ENCODE data around the gene PMAIP1.

The PMAIP1 gene

GRCh38 chr18:59915606-59916005, 15.8 kb downstream of the PMAIP1 start:
- peaks cover 2% of the 10 kb centered on the region for H3K27me3 Mint-ChIP-seq
- no peak overlapping the region for H3K27ac Mint-ChIP-seq
- peaks cover 25% of the 10 kb centered on the region for H3K4me1 Mint-ChIP-seq
- H3K9me3 Mint-ChIP-seq: peaks cover 3% of the 10 kb centered on the region
- no peak for ATAC-seq
- no peaks in the 10 kb centered on the region for H3K36me3 Mint-ChIP-seq (ENCODE audit: low read depth)
- H3K4me3 Mint-ChIP-seq: no peak overlapping the region
- no peak for DNase-seq

GRCh38 chr18:59916746-59917145, 16.9 kb downstream of the PMAIP1 start:
- no peak for DNase-seq
- Mint-ChIP-seq H3K4me3 (no peak overlapping the region), H3K36me3 (ENCODE audit: low read depth) (no peaks in the 10 kb centered on the region), H3K9me3 (peaks cover 3% of the 10 kb centered on the region), H3K27ac (no peak overlapping the region), H3K27me3 (peaks cover 2% of the 10 kb centered on the region), H3K4me1 (peaks cover 26% of the 10 kb centered on the region)
- no peak for ATAC-seq

- Mint-ChIP-seq H3K9me3 (peaks cover 2% of the 10 kb centered on the region), H3K4me3 (no peak overlapping the region), H3K36me3 (ENCODE audit: low read depth) (no peaks in the 10 kb centered on the region), H3K4me1 (peaks cover 32% of the 10 kb centered on the region), H3K27me3 (peaks cover 2% of the 10 kb centered on the region), H3K27ac (peak overlapping the region; percentile 41)
- no peak for ATAC-seq
- DNase-seq: no peak
Measured at GRCh38 chr18:59917422-59917821, 17.6 kb downstream of the PMAIP1 start.

GRCh38 chr18:59918320-59918755, 18.5 kb downstream of the PMAIP1 start:
- ATAC-seq (peak; percentile 47), DNase-seq (peak; percentile 33)
- peaks cover 2% of the 10 kb centered on the region for H3K27me3 Mint-ChIP-seq
- H3K4me1 Mint-ChIP-seq: peaks cover 37% of the 10 kb centered on the region
- no peaks in the 10 kb centered on the region for H3K36me3 Mint-ChIP-seq (ENCODE audit: low read depth)
- peak overlapping the region; percentile 33 for H3K4me3 Mint-ChIP-seq
- no peak overlapping the region for H3K27ac Mint-ChIP-seq
- H3K9me3 Mint-ChIP-seq: no peaks in the 10 kb centered on the region

GRCh38 chr18:59918997-59919396, 19.2 kb downstream of the PMAIP1 start:
- Mint-ChIP-seq H3K27ac (no peak overlapping the region), H3K9me3 (no peaks in the 10 kb centered on the region)

GRCh38 chr18:59921384-59921891, 21.6 kb downstream of the PMAIP1 start:
- H3K27me3 Mint-ChIP-seq: peaks cover 9% of the 10 kb centered on the region
- peak overlapping the region; percentile 86 for H3K27ac Mint-ChIP-seq
- DNase-seq: peak; percentile 67
- no peaks in the 10 kb centered on the region for H3K36me3 Mint-ChIP-seq (ENCODE audit: low read depth)
- peak overlapping the region; percentile 43 for H3K4me3 Mint-ChIP-seq
- H3K9me3 Mint-ChIP-seq: no peaks in the 10 kb centered on the region
- H3K4me1 Mint-ChIP-seq: peaks cover 52% of the 10 kb centered on the region
- peak; percentile 72 for ATAC-seq

More at GRCh38 chr18:59918997-59919396, 19.2 kb downstream of the PMAIP1 start:
- no peak for DNase-seq
- Mint-ChIP-seq H3K4me3 (no peak overlapping the region), H3K27me3 (peaks cover 4% of the 10 kb centered on the region), H3K4me1 (peaks cover 44% of the 10 kb centered on the region), H3K36me3 (ENCODE audit: low read depth) (no peaks in the 10 kb centered on the region)
- no peak for ATAC-seq

GRCh38 chr18:59923539-59924196, 23.9 kb downstream of the PMAIP1 start:
- Mint-ChIP-seq H3K27me3 (peaks cover 7% of the 10 kb centered on the region), H3K4me3 (no peak overlapping the region), H3K9me3 (no peaks in the 10 kb centered on the region), H3K27ac (peak overlapping the region; percentile 25), H3K36me3 (ENCODE audit: low read depth) (no peaks in the 10 kb centered on the region), H3K4me1 (peaks cover 58% of the 10 kb centered on the region)
- DNase-seq (no peak), ATAC-seq (no peak)

- H3K4me3 Mint-ChIP-seq: no peak overlapping the region
- peaks cover 7% of the 10 kb centered on the region for H3K27me3 Mint-ChIP-seq
- DNase-seq (no peak), ATAC-seq (no peak)
- H3K4me1 Mint-ChIP-seq: peaks cover 52% of the 10 kb centered on the region
- no peaks in the 10 kb centered on the region for H3K9me3 Mint-ChIP-seq
- H3K27ac Mint-ChIP-seq: no peak overlapping the region
- H3K36me3 Mint-ChIP-seq (ENCODE audit: low read depth): no peaks in the 10 kb centered on the region
Measured at GRCh38 chr18:59926131-59926530, 26.3 kb downstream of the PMAIP1 start.

- DNase-seq (no peak), ATAC-seq (peak; percentile 92)
- Mint-ChIP-seq H3K4me1 (peaks cover 40% of the 10 kb centered on the region), H3K9me3 (no peaks in the 10 kb centered on the region), H3K27ac (peak overlapping the region; percentile 72), H3K36me3 (ENCODE audit: low read depth) (no peaks in the 10 kb centered on the region), H3K27me3 (peaks cover 7% of the 10 kb centered on the region), H3K4me3 (peak overlapping the region; percentile 4)
Measured at GRCh38 chr18:59927246-59927825, 27.5 kb downstream of the PMAIP1 start.

GRCh38 chr18:59928201-59928600, 28.4 kb downstream of the PMAIP1 start:
- Mint-ChIP-seq H3K4me3 (no peak overlapping the region), H3K36me3 (ENCODE audit: low read depth) (no peaks in the 10 kb centered on the region), H3K27me3 (peaks cover 7% of the 10 kb centered on the region)

GRCh38 chr18:59929621-59930295, 30.0 kb downstream of the PMAIP1 start:
- no peak overlapping the region for H3K4me3 Mint-ChIP-seq
- no peaks in the 10 kb centered on the region for H3K9me3 Mint-ChIP-seq
- H3K4me1 Mint-ChIP-seq: peaks cover 25% of the 10 kb centered on the region
- ATAC-seq (peak; percentile 65), DNase-seq (no peak)
- no peak overlapping the region for H3K27ac Mint-ChIP-seq
- peaks cover 2% of the 10 kb centered on the region for H3K27me3 Mint-ChIP-seq
- H3K36me3 Mint-ChIP-seq (ENCODE audit: low read depth): no peaks in the 10 kb centered on the region

More at GRCh38 chr18:59928201-59928600, 28.4 kb downstream of the PMAIP1 start:
- H3K4me1 Mint-ChIP-seq: peaks cover 36% of the 10 kb centered on the region
- H3K27ac Mint-ChIP-seq: no peak overlapping the region
- H3K9me3 Mint-ChIP-seq: no peaks in the 10 kb centered on the region
- no peak for ATAC-seq
- DNase-seq: no peak

- H3K4me1 Mint-ChIP-seq: peaks cover 9% of the 10 kb centered on the region
- no peak overlapping the region for H3K4me3 Mint-ChIP-seq
- no peak for DNase-seq
- no peaks in the 10 kb centered on the region for H3K9me3 Mint-ChIP-seq
- no peak for ATAC-seq
- peaks cover 2% of the 10 kb centered on the region for H3K27me3 Mint-ChIP-seq
- H3K27ac Mint-ChIP-seq: no peak overlapping the region
- H3K36me3 Mint-ChIP-seq (ENCODE audit: low read depth): no peaks in the 10 kb centered on the region
Measured at GRCh38 chr18:59932401-59932800, 32.6 kb downstream of the PMAIP1 start.

- no peak overlapping the region for H3K4me3 Mint-ChIP-seq
- ATAC-seq (no peak), DNase-seq (no peak)
- H3K27me3 Mint-ChIP-seq: peaks cover 7% of the 10 kb centered on the region
- no peaks in the 10 kb centered on the region for H3K9me3 Mint-ChIP-seq
- no peak overlapping the region for H3K27ac Mint-ChIP-seq
- H3K4me1 Mint-ChIP-seq: no peaks in the 10 kb centered on the region
- no peaks in the 10 kb centered on the region for H3K36me3 Mint-ChIP-seq (ENCODE audit: low read depth)
Measured at GRCh38 chr18:59938676-59939075, 38.9 kb downstream of the PMAIP1 start.

- no peaks in the 10 kb centered on the region for H3K36me3 Mint-ChIP-seq (ENCODE audit: low read depth)
Measured at GRCh38 chr18:59939127-59939526, 39.3 kb downstream of the PMAIP1 start.

GRCh38 chr18:59940068-59940467, 40.3 kb downstream of the PMAIP1 start:
- ATAC-seq (no peak), DNase-seq (no peak)
- no peak overlapping the region for H3K4me3 Mint-ChIP-seq
- H3K4me1 Mint-ChIP-seq: no peaks in the 10 kb centered on the region
- H3K9me3 Mint-ChIP-seq: no peaks in the 10 kb centered on the region
- no peak overlapping the region for H3K27ac Mint-ChIP-seq
- H3K27me3 Mint-ChIP-seq: peaks cover 5% of the 10 kb centered on the region
- no peaks in the 10 kb centered on the region for H3K36me3 Mint-ChIP-seq (ENCODE audit: low read depth)

More at GRCh38 chr18:59939127-59939526, 39.3 kb downstream of the PMAIP1 start:
- no peak overlapping the region for H3K27ac Mint-ChIP-seq
- no peak overlapping the region for H3K4me3 Mint-ChIP-seq
- ATAC-seq: no peak
- H3K9me3 Mint-ChIP-seq: no peaks in the 10 kb centered on the region
- peaks cover 5% of the 10 kb centered on the region for H3K27me3 Mint-ChIP-seq
- H3K4me1 Mint-ChIP-seq: no peaks in the 10 kb centered on the region
- no peak for DNase-seq

All from activated naive CD8-positive, alpha-beta T cell treated with anti-CD3 and anti-CD28 coated beads, Interleukin-2, amount 50 U/mL, for 24 hours (primary cell).